Measurements from ENCODE around the gene GIPC2.
"Not testable (repeated sequence)": the region's sequence is repeated elsewhere in the genome, so short reads cannot be mapped to it uniquely, and the experiment has no call there.

Gene GIPC2

GRCh38 chr1:78015148-78015547, 30.6 kb upstream of the GIPC2 start:
- H3K4me3 ChIP-seq (ENCODE audit: low read length): no peak overlapping the region
- no peak for TF ChIP-seq CTCF (IDR thresholded peaks at IDR 0.05; ENCODE audit: insufficient read depth, low read depth, low read length, missing control alignments)
- DNase-seq (ENCODE audit: low read depth): no peak

- TF ChIP-seq CTCF (IDR thresholded peaks at IDR 0.05; ENCODE audit: insufficient read depth, low read depth, low read length, missing control alignments): no peak
- no peak overlapping the region for H3K4me3 ChIP-seq (ENCODE audit: low read length)
- DNase-seq (ENCODE audit: low read depth): no peak
These were observed 26.7 kb upstream of the GIPC2 start for GRCh38 chr1:78019024-78019423.

- not testable (repeated sequence) for H3K4me3 ChIP-seq (ENCODE audit: low read length); DNase-seq (ENCODE audit: low read depth)
These were observed 24.6 kb upstream of the GIPC2 start for GRCh38 chr1:78021134-78021533.

GRCh38 chr1:78029793-78030192, 16.0 kb upstream of the GIPC2 start:
- H3K4me3 ChIP-seq (ENCODE audit: low read length): no peak overlapping the region
- no peak for DNase-seq (ENCODE audit: low read depth)
- TF ChIP-seq CTCF (IDR thresholded peaks at IDR 0.05; ENCODE audit: insufficient read depth, low read depth, low read length, missing control alignments): no peak

- H3K4me3 ChIP-seq (ENCODE audit: low read length): no peak overlapping the region
- peak; percentile 45 for DNase-seq (ENCODE audit: low read depth)
- no peak for TF ChIP-seq CTCF (IDR thresholded peaks at IDR 0.05; ENCODE audit: insufficient read depth, low read depth, low read length, missing control alignments)
These were observed 12.6 kb upstream of the GIPC2 start for GRCh38 chr1:78032996-78033796.

GRCh38 chr1:78033797-78034172, 12.0 kb upstream of the GIPC2 start:
- TF ChIP-seq CTCF (IDR thresholded peaks at IDR 0.05; ENCODE audit: insufficient read depth, low read depth, low read length, missing control alignments): no peak
- no peak overlapping the region for H3K4me3 ChIP-seq (ENCODE audit: low read length)
- DNase-seq (ENCODE audit: low read depth): peak; percentile 95

- peak; percentile 16 for DNase-seq (ENCODE audit: low read depth)
- no peak overlapping the region for H3K4me3 ChIP-seq (ENCODE audit: low read length)
- no peak for TF ChIP-seq CTCF (IDR thresholded peaks at IDR 0.05; ENCODE audit: insufficient read depth, low read depth, low read length, missing control alignments)
These were observed 10.6 kb upstream of the GIPC2 start for GRCh38 chr1:78035121-78035520.
